DND-41 (cell line): ENCODE results near the gene MSI2.
"Not testable (repeated sequence)": the region's sequence is repeated elsewhere in the genome, so short reads cannot be mapped to it uniquely, and the experiment has no call there.

Experiments
- ATAC-seq: fragments of 200-7000 bp; cut with Tn5 transposase; 3 replicates; pipeline ENCODE4 v1.9.1; 2021; ENCODE audit warnings: low read depth; ENCODE audit not compliant: insufficient read depth
- DNase-seq: peaks from one replicate; pipeline ENCODE4 v3.0.0-alpha.2; 2020
- H2AFZ ChIP-seq: 2 replicates; pipeline ENCODE4 v1.6.0; 2012; ENCODE audit warnings: low read depth, low read length
- H3K27ac ChIP-seq: 2 replicates; pipeline ENCODE4 v1.5.1; 2012; ENCODE audit warnings: low read length, inconsistent platforms
- H3K27me3 ChIP-seq: fragments of 200-600 bp; sonication (generic); 2 replicates; pipeline ENCODE4 v1.6.0; 2012; ENCODE audit warnings: low read length, mild to moderate bottlenecking, inconsistent platforms; ENCODE audit not compliant: insufficient read depth, poor library complexity
- H3K36me3 ChIP-seq: 2 replicates; pipeline ENCODE4 v1.5.1; 2012; ENCODE audit warnings: low read length, inconsistent platforms; ENCODE audit not compliant: insufficient read depth
- H3K4me1 ChIP-seq: 2 replicates; pipeline ENCODE4 v1.5.1; 2012; ENCODE audit warnings: mild to moderate bottlenecking, low read length; ENCODE audit not compliant: insufficient read depth
- H3K4me2 ChIP-seq: 2 replicates; pipeline ENCODE4 v1.6.0; 2012; ENCODE audit warnings: mild to moderate bottlenecking, moderate library complexity, low read length, inconsistent platforms; ENCODE audit not compliant: insufficient read depth
- H3K4me3 ChIP-seq, 2 experiments: fragments of 200-600 bp in 1 of 2; shearing (Covaris generic) in 1 of 2; 2 replicates each; pipeline ENCODE4 v1.5.1; 2012 to 2016; ENCODE audit warnings: inconsistent platforms in 2 of 2, low read length in 2 of 2, mild to moderate bottlenecking in 2 of 2, low read depth in 1 of 2, moderate library complexity in 1 of 2
- H3K79me2 ChIP-seq: 2 replicates; pipeline ENCODE4 v1.6.0; 2012; ENCODE audit warnings: low read length, inconsistent platforms; ENCODE audit not compliant: insufficient read depth
- H3K9ac ChIP-seq: 2 replicates; pipeline ENCODE4 v1.6.0; 2012; ENCODE audit warnings: low read depth, mild to moderate bottlenecking, inconsistent platforms, low read length, moderate library complexity
- H3K9me3 ChIP-seq: 2 replicates; pipeline ENCODE4 v1.5.1; 2012; ENCODE audit warnings: low read length, moderate library complexity, mild to moderate bottlenecking, inconsistent platforms; ENCODE audit not compliant: insufficient read depth, severe bottlenecking
- H4K20me1 ChIP-seq: 2 replicates; pipeline ENCODE4 v1.6.0; 2012; ENCODE audit warnings: low read length; ENCODE audit not compliant: insufficient read depth
- EZH2 ChIP-seq: IDR thresholded peaks from 3 replicates; pipeline ENCODE4 v1.6.1; 2012; ENCODE audit warnings: borderline replicate concordance, low read depth, mild to moderate bottlenecking, moderate library complexity, low read length, inconsistent platforms; ENCODE audit not compliant: severe bottlenecking
- TF ChIP-seq, protein P1 (sequence below): IDR thresholded peaks from 2 replicates; pipeline ENCODE4 v1.5.1; 2012; ENCODE audit warnings: borderline replicate concordance, low read length, moderate library complexity, mild to moderate bottlenecking; ENCODE audit not compliant: poor library complexity, severe bottlenecking; ENCODE audit errors: extremely low read depth

The MSI2 gene

DNA sequence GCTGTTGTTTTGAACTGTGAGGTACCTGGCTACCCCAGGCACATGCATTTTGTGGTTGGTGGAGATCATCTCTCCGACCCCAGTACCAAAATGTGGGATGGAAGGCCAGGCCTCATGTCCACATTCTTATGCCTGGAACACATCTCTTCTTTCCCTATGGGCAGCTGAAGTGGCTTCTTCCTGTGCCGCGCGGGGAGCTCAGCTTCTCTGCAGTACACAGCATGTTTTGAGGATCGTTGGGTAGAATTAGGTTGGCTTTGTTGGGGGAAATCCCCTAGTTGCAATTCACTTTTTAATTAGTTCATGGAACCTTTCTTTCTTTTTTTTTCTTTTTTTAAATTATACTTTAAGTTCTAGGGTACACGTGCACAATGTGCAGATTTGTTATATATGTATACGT lies 242.1 kb downstream of the MSI2 start:
- H3K79me2 ChIP-seq, result peaks cover 96% of the 10 kb centered on the region
- no peak for DNase-seq
- TF ChIP-seq, protein P1, sequence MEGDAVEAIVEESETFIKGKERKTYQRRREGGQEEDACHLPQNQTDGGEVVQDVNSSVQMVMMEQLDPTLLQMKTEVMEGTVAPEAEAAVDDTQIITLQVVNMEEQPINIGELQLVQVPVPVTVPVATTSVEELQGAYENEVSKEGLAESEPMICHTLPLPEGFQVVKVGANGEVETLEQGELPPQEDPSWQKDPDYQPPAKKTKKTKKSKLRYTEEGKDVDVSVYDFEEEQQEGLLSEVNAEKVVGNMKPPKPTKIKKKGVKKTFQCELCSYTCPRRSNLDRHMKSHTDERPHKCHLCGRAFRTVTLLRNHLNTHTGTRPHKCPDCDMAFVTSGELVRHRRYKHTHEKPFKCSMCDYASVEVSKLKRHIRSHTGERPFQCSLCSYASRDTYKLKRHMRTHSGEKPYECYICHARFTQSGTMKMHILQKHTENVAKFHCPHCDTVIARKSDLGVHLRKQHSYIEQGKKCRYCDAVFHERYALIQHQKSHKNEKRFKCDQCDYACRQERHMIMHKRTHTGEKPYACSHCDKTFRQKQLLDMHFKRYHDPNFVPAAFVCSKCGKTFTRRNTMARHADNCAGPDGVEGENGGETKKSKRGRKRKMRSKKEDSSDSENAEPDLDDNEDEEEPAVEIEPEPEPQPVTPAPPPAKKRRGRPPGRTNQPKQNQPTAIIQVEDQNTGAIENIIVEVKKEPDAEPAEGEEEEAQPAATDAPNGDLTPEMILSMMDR, result no peak
- no peak for TF ChIP-seq EZH2
- H3K27ac ChIP-seq, result peak overlapping the region; percentile 60
- no peak overlapping the region for H2AFZ ChIP-seq
- H3K4me3 ChIP-seq, result no peak overlapping the region
- H3K9ac ChIP-seq, result no peak overlapping the region
- no peak overlapping the region for H3K4me2 ChIP-seq
- no peaks in the 10 kb centered on the region for H3K9me3 ChIP-seq
- H3K27me3 ChIP-seq, result no peaks in the 10 kb centered on the region
- ATAC-seq, result no peak
- peaks cover 79% of the 10 kb centered on the region for H3K36me3 ChIP-seq
- peaks cover 94% of the 10 kb centered on the region for H3K4me1 ChIP-seq
- peaks cover 13% of the 10 kb centered on the region for H4K20me1 ChIP-seq

DNA sequence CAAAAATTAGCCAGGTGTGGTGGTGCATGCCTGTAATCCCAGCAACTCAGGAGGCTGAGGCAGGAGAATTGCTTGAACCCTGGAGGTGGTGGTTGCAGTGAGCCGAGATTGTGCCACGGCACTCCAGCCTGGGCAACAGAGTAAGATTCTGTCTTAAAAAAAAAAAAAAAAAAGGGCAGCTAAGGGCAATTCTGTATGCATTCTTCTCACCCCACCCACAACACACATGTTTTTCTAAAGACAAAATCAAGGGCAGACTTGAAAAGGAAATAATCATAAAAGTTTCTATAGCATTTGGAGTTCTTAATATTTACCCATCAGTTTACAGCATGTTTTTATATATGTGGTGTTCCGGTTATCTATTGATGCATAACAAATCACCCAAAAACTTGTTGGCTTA lies 242.9 kb downstream of the MSI2 start:
- not testable (repeated sequence) for H3K9me3 ChIP-seq, ATAC-seq, DNase-seq, H3K27me3 ChIP-seq, H2AFZ ChIP-seq, H3K4me2 ChIP-seq, H3K9ac ChIP-seq, H4K20me1 ChIP-seq, H3K4me3 ChIP-seq
- peaks cover 94% of the 10 kb centered on the region for H3K4me1 ChIP-seq
- peak overlapping the region; percentile 75 for H3K27ac ChIP-seq
- H3K36me3 ChIP-seq, result peaks cover 79% of the 10 kb centered on the region
- H3K79me2 ChIP-seq, result peaks cover 96% of the 10 kb centered on the region

DNA sequence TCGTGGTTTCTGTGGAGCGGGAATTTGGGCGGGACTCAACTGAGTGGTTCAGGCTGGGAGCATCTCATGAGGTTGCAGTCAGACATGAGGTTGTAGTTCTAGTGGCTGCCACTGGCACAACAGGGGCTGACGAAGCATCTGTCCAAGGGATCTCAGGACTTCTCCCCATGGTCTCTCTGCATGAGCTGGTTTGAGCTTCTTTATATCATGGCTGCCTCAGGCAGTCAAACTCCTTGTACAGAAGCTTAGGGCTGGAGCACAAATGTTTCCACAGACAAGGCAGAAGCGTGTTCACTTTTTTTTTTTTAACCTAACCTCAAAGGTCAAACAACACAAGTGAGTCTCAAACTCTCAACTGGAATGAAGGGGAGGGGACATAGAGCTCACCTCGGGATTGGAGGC lies 243.3 kb downstream of the MSI2 start:
- Histone ChIP-seq H3K27ac (peak overlapping the region; percentile 75), H3K79me2 (peaks cover 96% of the 10 kb centered on the region), H3K36me3 (peaks cover 79% of the 10 kb centered on the region), H3K9me3 (no peaks in the 10 kb centered on the region), H3K27me3 (no peaks in the 10 kb centered on the region), H3K4me1 (peaks cover 94% of the 10 kb centered on the region), H3K9ac (no peak overlapping the region), H2AFZ (no peak overlapping the region), H4K20me1 (peaks cover 10% of the 10 kb centered on the region), H3K4me3 (no peak overlapping the region), H3K4me2 (no peak overlapping the region)
- ATAC-seq, result peak; percentile 59; the same call in 2 of the 3 replicates
- no peak for TF ChIP-seq EZH2
- TF ChIP-seq, protein P1, result peak; percentile 27
- DNase-seq, result no peak

DNA sequence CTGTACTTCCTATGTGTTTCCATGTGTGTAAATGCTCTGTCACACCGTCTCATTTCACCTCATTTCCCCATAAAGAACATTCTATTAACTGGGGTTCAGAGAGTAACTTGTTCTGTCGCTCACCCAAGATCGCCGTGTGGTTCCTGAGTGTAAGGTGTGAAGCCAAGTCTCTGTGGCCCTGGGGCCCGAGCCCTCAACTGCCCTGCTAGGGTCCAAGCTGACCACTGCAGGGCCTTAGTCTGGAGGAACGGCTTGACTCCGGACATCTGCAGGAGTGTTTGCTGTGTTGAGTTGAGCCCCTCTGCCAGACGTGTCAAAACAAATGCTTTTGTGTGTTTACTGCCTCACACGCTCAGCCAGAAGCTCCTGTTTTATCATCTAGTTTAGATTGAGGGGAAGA lies 244.7 kb downstream of the MSI2 start:
- H2AFZ ChIP-seq, result no peak overlapping the region
- peak overlapping the region; percentile 75 for H3K27ac ChIP-seq
- H3K79me2 ChIP-seq, result peaks cover 98% of the 10 kb centered on the region
- ATAC-seq (no peak), DNase-seq (no peak)
- H4K20me1 ChIP-seq, result peaks cover 10% of the 10 kb centered on the region
- no peaks in the 10 kb centered on the region for H3K27me3 ChIP-seq
- H3K4me1 ChIP-seq, result peaks cover 97% of the 10 kb centered on the region
- no peak overlapping the region for H3K4me3 ChIP-seq
- no peak overlapping the region for H3K9ac ChIP-seq
- H3K9me3 ChIP-seq, result no peaks in the 10 kb centered on the region
- no peak overlapping the region for H3K4me2 ChIP-seq
- peaks cover 82% of the 10 kb centered on the region for H3K36me3 ChIP-seq
- TF ChIP-seq, protein P1, result no peak
- TF ChIP-seq EZH2, result no peak
